HG03095 (cell line): ENCODE results near the gene SLC45A2.
A peak's percentile ranks its signal among the peaks of the same experiment; 100 is the strongest.

Experiments
- ATAC-seq: cut with Tn5 transposase; IDR thresholded peaks from one replicate; pipeline ENCODE4 v1.9.1; 2021; ENCODE audit warnings: moderate library complexity; ENCODE audit not compliant: unreplicated experiment

Gene SLC45A2

GRCh38 chr5:34007621-34008600 is 23.4 kb upstream of the SLC45A2 start, which contains the start of gene AMACR:
Gene AMACR, minus strand, starts transcription at chr5:34008050. Its CDS starts 31 bp downstream, at chr5:34008019.
- peak; percentile 90 for ATAC-seq

GRCh38 chr5:34007201-34007620 is 22.7 kb upstream of the SLC45A2 start:
- no peak for ATAC-seq

- no peak for ATAC-seq
Measured at GRCh38 chr5:34005681-34006080, 21.2 kb upstream of the SLC45A2 start.

GRCh38 chr5:34005211-34005610 is 20.7 kb upstream of the SLC45A2 start:
- ATAC-seq: no peak

GRCh38 chr5:34003941-34004340 is 19.4 kb upstream of the SLC45A2 start:
- ATAC-seq: no peak

GRCh38 chr5:34002629-34003328 is 18.3 kb upstream of the SLC45A2 start:
- no peak for ATAC-seq

GRCh38 chr5:34001241-34001841 is 16.8 kb upstream of the SLC45A2 start:
- ATAC-seq: no peak

- ATAC-seq: no peak
Measured at GRCh38 chr5:33999978-34000377, 15.5 kb upstream of the SLC45A2 start.

- peak; percentile 66 for ATAC-seq
Measured at GRCh38 chr5:33997331-33997983, 13.0 kb upstream of the SLC45A2 start.

GRCh38 chr5:33995865-33996264 is 11.4 kb upstream of the SLC45A2 start:
- no peak for ATAC-seq

GRCh38 chr5:33994845-33995244 is 10.4 kb upstream of the SLC45A2 start:
- ATAC-seq: no peak

- no peak for ATAC-seq
Measured at GRCh38 chr5:33992864-33993263, 8.4 kb upstream of the SLC45A2 start.

GRCh38 chr5:33985447-33985846 is 954 bp upstream of the SLC45A2 start:
- no peak for ATAC-seq

- no peak for ATAC-seq
Measured at GRCh38 chr5:33984178-33984577, 315 bp downstream of the SLC45A2 start.

- ATAC-seq: no peak
Measured at GRCh38 chr5:33981408-33982162, 2.9 kb downstream of the SLC45A2 start.

GRCh38 chr5:33980030-33980429 is 4.5 kb downstream of the SLC45A2 start:
- ATAC-seq: no peak

GRCh38 chr5:33978306-33978705 is 6.2 kb downstream of the SLC45A2 start:
- no peak for ATAC-seq

GRCh38 chr5:33976307-33976706 is 8.2 kb downstream of the SLC45A2 start:
- no peak for ATAC-seq

GRCh38 chr5:33975852-33976251 is 8.6 kb downstream of the SLC45A2 start:
- ATAC-seq: no peak

- peak; percentile 62 for ATAC-seq
Measured at GRCh38 chr5:33973271-33973670, 11.2 kb downstream of the SLC45A2 start.
